HT-29 (cell line): Measurements from ENCODE around the gene WDR18. TPM values are rescaled to one million over a fixed set of nuclear protein-coding genes. Genes with fewer than 3 reads are reported as not detected.

ENCODE experiments used
- DNase-seq: peaks from one replicate; pipeline ENCODE4 v3.0.0-alpha.2; 2015; ENCODE audit warnings: low spot score
- total RNA-seq: library from RNA; depleted of rRNA; stranded (reverse); fragments of >200 nt; shearing (Covaris generic); gene quantifications from 2 replicates; pipeline ENCODE4 v1.2.3, GENCODE V29; 2014

The WDR18 gene
- total RNA-seq, 1 experiment from 2014 or later = 186 TPM

GRCh38 chr19:1006711-1007398 is 22.7 kb downstream of the WDR18 start:
- no peak for DNase-seq

GRCh38 chr19:1007399-1008251 is 23.5 kb downstream of the WDR18 start:
- no peak for DNase-seq

DNA sequence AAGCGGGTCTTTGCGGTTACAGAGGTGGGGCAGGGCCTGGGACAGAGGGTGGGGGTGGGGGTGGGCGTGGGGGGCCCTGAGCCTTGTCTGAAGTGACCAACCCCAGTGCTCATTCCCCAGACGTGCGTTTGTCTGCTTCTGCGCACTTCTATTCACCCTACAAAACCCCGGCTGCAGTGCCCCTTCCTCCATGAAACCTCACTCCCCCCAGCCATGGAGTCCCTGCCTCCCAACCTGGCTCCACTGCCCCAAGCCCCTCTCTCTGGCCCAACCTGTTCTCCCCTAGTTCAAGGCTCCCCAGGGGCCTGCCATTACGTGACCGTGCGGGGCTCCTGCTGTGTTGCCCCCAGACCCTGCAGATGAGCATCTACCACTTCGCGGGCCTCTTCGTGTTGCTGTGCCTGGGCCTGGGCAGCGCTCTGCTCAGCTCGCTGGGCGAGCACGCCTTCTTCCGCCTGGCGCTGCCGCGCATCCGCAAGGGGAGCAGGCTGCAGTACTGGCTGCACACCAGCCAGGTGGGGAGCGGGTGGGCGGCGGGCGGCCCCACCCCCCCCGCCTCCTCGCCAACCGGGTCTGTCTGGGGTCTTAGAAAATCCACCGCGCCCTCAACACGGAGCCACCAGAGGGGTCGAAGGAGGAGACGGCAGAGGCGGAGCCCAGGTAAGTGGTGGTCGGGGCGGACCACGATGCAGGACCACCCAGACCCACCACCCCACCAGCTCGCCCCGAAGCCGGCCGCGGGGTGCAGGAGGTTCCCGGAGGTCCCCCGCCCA is 24.3 kb downstream of the WDR18 start:
- no peak for DNase-seq

- DNase-seq = no peak
These were observed 25.2 kb downstream of the WDR18 start for GRCh38 chr19:1009041-1009980.

GRCh38 chr19:1009981-1010538 is 25.9 kb downstream of the WDR18 start:
- DNase-seq = no peak

GRCh38 chr19:1010586-1011510 is 26.7 kb downstream of the WDR18 start:
- no peak for DNase-seq

- no peak for DNase-seq
These were observed 27.7 kb downstream of the WDR18 start for GRCh38 chr19:1011831-1012333.

DNA sequence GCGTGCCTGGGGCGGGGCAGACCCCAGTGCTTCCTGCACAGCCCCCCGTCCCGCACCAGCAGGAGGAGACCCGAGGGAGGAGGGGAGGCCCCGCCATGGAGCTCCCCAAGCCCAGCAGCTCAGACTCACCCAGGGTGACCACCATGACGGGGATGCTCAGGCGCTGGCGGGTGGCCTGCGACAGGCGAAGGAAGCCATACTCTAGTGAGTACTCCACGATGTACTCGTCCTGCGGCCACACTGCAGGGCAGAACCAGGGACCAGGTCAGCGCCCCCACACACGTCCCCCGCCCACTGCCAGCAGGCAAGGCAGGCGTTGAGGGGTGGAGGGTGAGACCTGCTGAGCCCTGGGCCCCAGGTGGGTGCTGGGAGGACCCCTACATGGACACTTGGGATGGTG is 28.2 kb downstream of the WDR18 start:
- no peak for DNase-seq

DNA sequence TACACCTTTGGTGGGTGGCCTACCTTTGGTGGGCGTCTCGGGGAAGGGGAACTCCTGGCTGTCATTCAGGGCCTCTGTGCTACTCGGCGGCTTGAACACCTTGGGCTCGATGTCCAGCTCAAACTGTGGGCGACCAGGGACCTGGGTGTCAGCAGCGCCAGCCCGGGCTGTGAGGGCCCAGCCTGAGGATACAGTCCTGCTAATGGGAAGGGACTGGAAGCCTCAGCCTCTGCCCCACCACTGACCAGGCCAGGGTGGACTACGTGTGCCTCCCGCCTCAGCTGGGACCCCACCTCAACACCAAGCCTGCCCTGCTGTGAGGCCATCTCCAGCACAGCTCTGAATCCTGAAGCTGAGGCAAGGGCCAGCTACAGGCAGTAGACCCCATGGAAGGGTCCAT is 29.1 kb downstream of the WDR18 start:
- DNase-seq = no peak

- DNase-seq = no peak
These were observed 30.3 kb downstream of the WDR18 start for GRCh38 chr19:1014161-1015060.

DNA sequence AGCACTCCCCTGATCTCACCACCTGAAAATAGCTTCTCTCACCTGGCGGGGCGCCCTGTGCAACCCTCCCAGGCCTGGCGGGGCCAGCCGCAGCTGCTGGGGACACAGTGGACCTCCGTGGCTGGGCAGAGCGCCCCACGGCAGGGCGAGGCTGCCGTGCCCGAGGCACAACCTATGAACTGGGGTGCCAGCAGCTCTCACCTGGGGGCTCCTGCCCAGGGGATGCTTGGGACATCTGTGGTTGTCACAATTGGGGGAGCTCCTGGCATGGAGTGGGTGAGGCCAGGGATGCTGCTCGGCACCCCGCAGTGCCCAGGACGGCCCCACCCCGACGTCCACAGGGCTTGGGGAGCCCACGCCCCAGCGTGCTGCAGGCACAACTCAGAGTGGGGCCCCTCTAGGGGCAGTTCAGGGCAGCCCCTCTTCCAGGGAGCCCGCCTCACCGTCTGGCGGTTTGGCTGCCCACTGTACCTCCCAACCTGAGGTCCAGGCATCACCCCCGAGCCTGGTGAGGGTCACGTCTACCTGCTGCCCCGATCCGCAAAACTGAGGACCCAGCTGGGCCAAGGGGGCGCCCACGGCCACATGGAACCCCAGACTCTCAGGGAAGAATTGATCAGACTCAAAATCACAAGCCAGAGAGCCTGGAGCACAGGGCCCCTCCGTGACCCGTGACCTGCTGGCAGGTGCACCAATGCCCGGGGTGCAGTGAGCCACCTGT is 31.1 kb downstream of the WDR18 start:
- no peak for DNase-seq

DNA sequence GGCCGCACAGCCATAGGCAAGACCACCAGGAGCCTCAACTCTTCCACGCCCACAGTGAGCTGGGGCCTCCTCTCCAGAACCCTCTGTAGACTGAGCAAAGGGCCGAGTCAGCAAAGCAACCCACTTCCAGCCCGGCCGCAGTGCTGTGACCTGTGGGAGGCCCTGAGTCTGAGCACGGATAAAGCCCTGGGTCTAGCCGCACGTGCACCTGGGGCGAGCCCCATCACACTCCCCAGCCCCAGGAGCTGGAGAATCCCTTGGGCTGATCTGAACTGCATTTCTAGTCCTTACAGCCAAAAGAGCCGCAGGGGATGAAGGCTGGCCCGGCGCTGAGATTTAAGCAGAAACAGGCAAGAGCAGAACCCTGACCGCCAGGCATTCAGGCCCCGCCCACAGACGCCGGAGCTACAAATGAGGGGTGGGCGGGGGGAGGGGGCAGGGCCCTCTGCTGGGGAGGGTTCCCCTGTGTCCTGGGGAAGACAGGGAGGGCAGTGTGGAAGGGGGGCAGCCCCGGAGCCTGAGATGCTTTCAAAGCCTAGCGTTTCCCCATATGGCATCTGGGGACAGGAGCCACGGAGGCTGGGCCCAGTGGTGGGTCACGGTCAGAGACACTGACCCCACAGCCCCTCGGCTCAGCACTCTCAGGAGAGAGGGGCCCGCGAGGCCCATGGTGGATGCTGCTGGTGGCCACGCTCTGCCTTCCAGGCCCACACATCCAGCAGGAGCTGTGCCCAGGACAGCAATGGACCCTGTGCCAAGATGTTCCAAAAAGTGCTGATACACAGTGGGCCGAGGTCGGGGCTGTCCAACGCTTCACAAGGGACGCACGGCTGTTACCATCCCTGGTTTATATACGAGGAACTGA is 31.9 kb downstream of the WDR18 start:
- DNase-seq = no peak

GRCh38 chr19:1016647-1017114 is 32.5 kb downstream of the WDR18 start:
- DNase-seq = peak; percentile 52

DNA sequence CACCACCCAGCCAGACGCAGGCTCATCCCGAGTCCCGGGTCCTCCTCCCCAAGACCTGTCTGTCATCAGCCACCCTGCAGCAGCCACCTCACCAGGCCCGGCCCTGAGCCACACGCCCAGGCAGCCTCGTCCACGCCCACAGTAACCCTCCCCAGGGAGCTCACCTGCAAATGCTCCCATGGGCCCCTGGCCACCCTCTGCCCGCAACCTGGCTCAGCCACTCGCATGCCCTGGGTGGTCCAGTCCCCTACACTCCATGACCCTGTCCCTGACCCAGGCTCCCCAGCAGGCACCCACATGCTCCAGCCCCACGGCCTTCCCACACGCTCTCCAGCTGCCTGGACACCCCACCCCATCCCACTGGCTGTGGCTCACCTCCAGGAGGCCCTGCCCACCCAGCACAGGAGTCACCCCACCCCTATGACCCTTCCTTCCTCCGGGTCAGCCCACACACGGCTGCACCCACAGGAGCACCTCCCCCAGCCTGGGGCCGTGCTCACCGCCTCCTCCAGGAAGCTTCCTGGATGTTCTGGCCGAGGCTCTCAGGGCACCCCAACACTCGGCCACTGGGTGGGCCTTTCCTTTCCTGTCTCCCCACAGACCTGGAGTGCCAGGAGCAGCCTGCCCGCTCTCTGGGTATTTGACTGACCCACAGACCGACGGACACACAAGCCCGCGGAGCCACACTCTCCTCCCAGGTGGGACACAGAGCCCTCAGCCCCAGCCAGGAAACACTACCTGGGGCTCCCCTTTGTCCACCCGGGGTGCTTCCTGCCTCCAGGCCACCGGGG is 33.2 kb downstream of the WDR18 start:
- DNase-seq = peak; percentile 59

- no peak for DNase-seq
These were observed 33.8 kb downstream of the WDR18 start for GRCh38 chr19:1017906-1018305.

GRCh38 chr19:1018393-1018792 is 34.2 kb downstream of the WDR18 start:
- no peak for DNase-seq
